Eye (tissue), 1 donor: ENCODE results near the gene HS3ST5.
"Not testable (repeated sequence)": the region's sequence is repeated elsewhere in the genome, so short reads cannot be mapped to it uniquely, and the experiment has no call there.

Experiments
- DNase-seq: peaks from one replicate; pipeline ENCODE4 v3.0.0-alpha.2; 2015

HS3ST5 gene

GRCh38 chr6:114187563-114187962, 155.3 kb downstream of the HS3ST5 start:
- DNase-seq: no peak

GRCh38 chr6:114181664-114182063, 161.2 kb downstream of the HS3ST5 start:
- DNase-seq: no peak

GRCh38 chr6:114179411-114179810, 163.4 kb downstream of the HS3ST5 start:
- no peak for DNase-seq

GRCh38 chr6:114176726-114177125, 166.1 kb downstream of the HS3ST5 start:
- DNase-seq: no peak

DNA sequence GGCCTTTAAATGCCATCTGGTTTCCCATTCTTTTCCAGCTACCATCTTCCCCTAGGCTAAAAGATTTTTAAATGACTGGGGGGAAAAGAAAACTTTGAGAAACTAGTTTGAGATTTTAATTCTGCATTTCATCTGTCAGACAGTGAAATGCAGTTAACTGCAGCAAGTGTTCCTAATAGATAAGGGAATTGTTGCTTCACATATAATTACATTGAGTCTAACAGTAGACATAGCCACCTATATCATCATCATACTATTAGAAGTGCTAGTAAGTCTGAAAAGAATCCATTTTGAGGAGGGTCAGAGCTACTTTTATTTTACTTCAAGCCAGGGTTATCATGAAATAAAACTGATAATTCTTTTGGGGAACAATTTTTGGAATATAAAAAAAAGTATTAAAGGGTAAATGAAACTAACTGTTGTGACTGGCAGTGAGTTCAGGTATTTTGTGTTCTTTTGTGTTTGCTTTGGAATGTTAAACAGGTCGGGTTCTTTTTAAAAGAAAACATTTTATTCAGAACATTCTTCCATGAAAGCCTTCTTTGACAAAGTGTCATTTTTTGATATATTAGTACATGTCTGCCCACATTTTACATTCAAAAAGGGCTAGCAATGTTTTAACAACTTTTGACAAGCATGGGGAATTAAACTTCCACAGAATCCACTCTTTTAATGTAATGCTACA, 170.1 kb downstream of the HS3ST5 start:
- no peak for DNase-seq

GRCh38 chr6:114171473-114171872, 171.3 kb downstream of the HS3ST5 start:
- no peak for DNase-seq

DNA sequence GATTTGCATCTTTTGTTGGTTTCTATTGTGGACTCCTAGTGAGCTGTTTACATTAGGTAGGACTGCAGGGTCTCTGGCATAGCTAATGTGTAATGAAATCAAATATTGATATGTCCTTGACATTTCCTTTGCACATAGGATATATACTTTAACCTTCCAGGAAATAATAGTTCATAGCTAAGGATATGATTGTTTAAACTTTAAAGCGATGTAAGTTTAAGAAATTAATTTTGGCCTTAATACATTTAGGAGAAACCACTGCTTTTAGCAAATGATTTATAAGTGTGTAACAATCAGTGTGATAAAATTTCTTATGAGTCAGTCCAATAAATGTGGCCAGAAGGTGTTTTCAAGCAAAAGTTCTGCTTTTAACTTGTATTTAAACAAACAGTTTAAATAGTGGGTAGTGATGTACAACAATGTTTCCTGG, 171.8 kb downstream of the HS3ST5 start:
- DNase-seq: no peak

GRCh38 chr6:114170372-114170771, 172.5 kb downstream of the HS3ST5 start:
- no peak for DNase-seq

DNA sequence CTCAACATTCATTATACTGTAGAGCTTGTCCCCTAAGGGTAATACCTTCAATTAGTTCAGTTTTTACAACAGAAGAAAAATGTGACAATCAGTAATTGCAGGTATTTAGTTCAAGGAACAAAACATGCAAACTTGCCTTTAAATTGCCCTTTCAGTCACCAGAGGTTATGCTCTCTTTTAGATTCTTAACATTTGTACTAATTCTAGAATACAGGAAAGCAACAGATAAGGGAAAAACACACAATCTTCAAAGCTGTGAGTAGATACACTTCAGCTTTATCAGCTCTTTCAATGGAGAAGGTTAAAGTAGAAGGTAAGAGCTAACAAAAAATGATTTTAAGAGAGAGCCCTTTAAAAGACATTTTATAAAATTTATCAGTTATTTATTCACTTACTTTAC, 173.1 kb downstream of the HS3ST5 start:
- DNase-seq: no peak

DNA sequence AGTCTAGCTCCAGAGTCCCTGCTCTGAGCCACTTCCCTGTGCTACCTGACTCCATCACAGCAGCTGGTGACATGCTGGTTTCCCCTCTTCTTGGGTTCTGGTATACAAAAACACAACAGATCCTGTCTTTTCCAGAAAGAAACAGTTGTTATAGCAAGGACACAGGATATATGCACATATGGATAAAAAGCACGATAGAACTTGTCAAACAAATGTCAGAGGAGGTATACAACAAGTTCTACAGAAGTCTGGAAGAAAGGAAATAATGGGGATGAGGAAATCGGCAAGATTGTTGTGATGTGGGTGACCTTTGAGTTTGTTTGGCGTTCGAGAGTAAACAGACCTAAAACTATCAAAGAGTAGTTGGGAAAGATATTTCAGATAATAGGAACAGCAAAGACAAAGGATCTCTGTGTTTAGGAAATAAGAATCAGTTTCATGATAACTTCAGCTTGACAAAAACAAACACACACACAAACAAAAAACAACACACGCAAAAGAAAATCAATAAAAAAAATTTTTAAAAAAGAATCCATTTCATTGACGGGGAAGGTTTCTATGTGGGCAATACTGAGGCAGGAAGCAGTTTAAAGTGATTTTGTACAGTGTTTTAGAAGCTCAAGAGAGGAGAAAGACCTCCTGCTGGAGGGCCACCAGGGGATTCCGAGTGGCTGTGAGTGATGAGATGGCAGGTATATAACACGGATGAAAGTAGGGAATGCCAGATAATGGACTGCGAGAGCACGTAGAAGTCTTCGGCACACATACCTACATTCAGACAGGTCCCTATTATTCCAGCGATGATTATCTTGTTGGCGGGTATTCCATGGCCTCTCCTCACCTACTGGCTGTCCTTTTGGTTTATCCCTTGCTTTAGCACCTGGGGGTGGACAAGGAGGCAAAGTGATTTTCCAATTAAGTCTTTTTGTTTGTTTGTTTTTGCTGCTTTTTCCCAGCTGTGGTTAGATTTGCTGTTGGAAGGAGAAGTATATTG, 174.9 kb downstream of the HS3ST5 start:
- no peak for DNase-seq

- DNase-seq: no peak
Measured at GRCh38 chr6:114164207-114164606, 178.6 kb downstream of the HS3ST5 start.

DNA sequence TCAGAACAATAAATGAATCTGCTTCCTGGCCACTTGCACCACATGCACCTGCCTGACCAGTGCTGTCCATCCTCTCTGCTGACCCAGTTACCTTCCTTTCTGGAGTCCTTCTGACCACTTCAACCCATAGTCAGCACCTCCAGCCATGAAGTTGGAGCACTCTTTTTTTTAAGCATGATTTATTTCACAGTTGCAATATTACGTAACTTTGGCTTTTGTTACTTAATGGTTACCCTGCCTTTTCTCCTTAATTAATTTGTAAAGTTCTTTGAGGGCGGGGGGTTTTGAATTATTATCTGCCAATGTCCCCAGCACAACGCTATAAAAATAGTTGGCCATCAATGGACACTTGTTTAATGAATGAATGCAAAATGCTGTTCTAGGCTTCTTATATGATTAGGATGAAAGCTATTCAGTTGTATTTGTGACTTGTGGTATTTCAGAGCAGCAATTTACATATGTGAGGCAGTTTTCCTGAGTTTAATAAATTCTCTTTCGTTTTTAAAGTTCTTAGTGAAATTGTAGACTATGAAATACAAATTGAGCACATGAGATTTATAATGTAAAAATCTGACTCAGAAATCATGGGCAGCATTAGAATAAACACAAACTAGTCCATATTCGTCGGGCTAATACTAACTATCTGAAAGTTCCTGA, 180.0 kb downstream of the HS3ST5 start:
- no peak for DNase-seq

- DNase-seq: no peak
Measured at GRCh38 chr6:114160881-114161280, 181.9 kb downstream of the HS3ST5 start.

DNA sequence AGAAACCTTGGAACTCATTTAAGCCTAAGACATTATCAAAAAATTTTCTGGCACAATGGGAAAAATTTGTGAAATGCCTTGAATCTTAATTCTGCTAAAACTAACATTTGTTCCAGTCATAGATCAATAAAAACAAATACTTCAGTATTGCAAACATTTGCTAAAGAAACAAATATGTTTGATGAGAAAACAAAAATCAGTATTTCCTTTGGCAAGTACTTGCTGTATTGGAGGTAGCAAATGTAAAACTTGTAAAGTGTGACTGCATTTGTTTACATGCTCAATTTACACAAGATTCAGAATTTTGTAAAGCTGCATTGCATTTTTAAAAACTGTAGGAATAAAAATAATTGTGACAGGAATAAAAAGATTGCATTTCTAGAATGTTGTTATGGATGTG, 183.1 kb downstream of the HS3ST5 start:
- no peak for DNase-seq

GRCh38 chr6:114158838-114159694, 183.8 kb downstream of the HS3ST5 start:
- no peak for DNase-seq

GRCh38 chr6:114158411-114158810, 184.4 kb downstream of the HS3ST5 start:
- DNase-seq: peak; percentile 8

DNA sequence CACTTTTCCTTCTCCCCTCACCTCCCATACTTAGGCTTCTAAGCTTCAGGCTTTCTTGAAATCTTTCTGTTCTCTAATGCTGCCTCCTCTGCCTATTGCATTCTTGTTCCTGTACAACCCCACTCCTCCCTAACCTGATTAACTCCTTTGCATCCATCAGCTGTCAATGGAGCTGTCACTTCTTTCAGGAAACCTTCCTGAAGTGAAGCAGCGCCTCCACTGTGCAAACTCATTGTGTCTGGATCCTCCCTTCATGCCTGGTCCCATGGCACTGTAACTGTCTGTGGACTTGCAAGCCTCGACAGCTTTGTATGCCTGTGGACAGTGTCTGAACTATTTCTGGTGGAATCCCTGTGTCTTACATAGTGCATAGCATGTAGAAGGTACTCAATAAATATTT, 185.0 kb downstream of the HS3ST5 start:
- DNase-seq: peak; percentile 47

- no peak for DNase-seq
Measured at GRCh38 chr6:114155763-114156162, 187.1 kb downstream of the HS3ST5 start.

DNA sequence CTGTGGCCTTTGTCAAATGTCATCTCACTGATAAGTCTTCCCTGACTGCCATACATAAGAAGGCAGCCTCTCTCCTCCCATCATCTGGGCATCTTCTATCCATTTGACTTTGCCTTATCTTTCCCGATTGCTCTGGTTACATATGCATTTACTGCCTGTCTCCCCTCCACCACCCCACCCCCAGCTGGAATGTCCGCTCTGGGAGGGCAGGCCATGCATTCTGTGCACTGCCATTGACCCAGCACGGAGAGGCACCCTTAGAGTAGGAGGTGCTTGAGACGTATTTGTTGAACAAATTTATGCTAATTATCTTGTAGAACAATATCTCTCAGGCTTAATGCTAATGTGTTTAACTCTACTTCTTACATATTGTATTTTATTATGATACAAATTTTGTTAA, 188.0 kb downstream of the HS3ST5 start:
- no peak for DNase-seq

DNA sequence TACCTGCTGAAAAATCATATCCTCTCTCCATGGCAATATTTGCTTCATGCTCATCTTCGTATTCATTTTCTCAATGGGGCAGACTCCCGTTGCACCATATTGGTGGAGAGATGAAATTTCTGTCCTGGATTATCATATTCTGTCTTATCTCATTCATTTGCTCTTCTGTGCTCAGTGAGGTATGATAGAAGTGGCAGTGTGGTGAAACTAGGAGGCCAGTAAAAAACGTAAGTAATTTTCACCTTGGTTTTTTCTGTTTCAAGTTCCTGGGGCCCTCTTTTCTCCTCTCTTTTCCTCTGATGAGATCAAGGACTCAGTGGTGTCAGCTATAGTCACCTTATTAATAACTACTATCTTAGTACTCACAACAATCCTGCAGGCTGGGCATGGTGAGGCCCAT, 189.4 kb downstream of the HS3ST5 start:
- no peak for DNase-seq

GRCh38 chr6:114151064-114151690, 191.6 kb downstream of the HS3ST5 start:
- DNase-seq: no peak

- DNase-seq: not testable (repeated sequence)
Measured at GRCh38 chr6:114149182-114149581, 193.6 kb downstream of the HS3ST5 start.
